ENCODE data around the gene TBC1D4.
"Not testable (repeated sequence)": the region's sequence is repeated elsewhere in the genome, so short reads cannot be mapped to it uniquely, and the experiment has no call there.

TBC1D4 gene

GRCh38 chr13:75452564-75452963 is 29.4 kb downstream of the TBC1D4 start:
- no peak for DNase-seq (ENCODE audit: low read depth)

GRCh38 chr13:75447493-75447892 is 34.5 kb downstream of the TBC1D4 start:
- no peak for DNase-seq (ENCODE audit: low read depth)

GRCh38 chr13:75446874-75447273 is 35.1 kb downstream of the TBC1D4 start:
- DNase-seq (ENCODE audit: low read depth): no peak

- no peak for DNase-seq (ENCODE audit: low read depth)
Observed at GRCh38 chr13:75445717-75446499, 36.1 kb downstream of the TBC1D4 start.

GRCh38 chr13:75444016-75444415 is 38.0 kb downstream of the TBC1D4 start:
- DNase-seq (ENCODE audit: low read depth): no peak

- no peak for DNase-seq (ENCODE audit: low read depth)
Observed at GRCh38 chr13:75443356-75443958, 38.5 kb downstream of the TBC1D4 start.

- no peak for DNase-seq (ENCODE audit: low read depth)
Observed at GRCh38 chr13:75442736-75443234, 39.2 kb downstream of the TBC1D4 start.

- DNase-seq (ENCODE audit: low read depth): no peak
Observed at GRCh38 chr13:75440100-75440499, 41.9 kb downstream of the TBC1D4 start.

- DNase-seq (ENCODE audit: low read depth): no peak
Observed at GRCh38 chr13:75437582-75438318, 44.2 kb downstream of the TBC1D4 start.

- DNase-seq (ENCODE audit: low read depth): not testable (repeated sequence)
Observed at GRCh38 chr13:75434126-75434525, 47.8 kb downstream of the TBC1D4 start.

GRCh38 chr13:75432811-75433244 is 49.1 kb downstream of the TBC1D4 start:
- DNase-seq (ENCODE audit: low read depth): no peak

- DNase-seq (ENCODE audit: low read depth): no peak
Observed at GRCh38 chr13:75432045-75432444, 49.9 kb downstream of the TBC1D4 start.

GRCh38 chr13:75430436-75431209 is 51.3 kb downstream of the TBC1D4 start:
- no peak for DNase-seq (ENCODE audit: low read depth)

- DNase-seq (ENCODE audit: low read depth): no peak
Observed at GRCh38 chr13:75426421-75426820, 55.5 kb downstream of the TBC1D4 start.

- no peak for DNase-seq (ENCODE audit: low read depth)
Observed at GRCh38 chr13:75425216-75426009, 56.6 kb downstream of the TBC1D4 start.

GRCh38 chr13:75423946-75424345 is 58.0 kb downstream of the TBC1D4 start:
- no peak for DNase-seq (ENCODE audit: low read depth)

- DNase-seq (ENCODE audit: low read depth): no peak
Observed at GRCh38 chr13:75422028-75422427, 59.9 kb downstream of the TBC1D4 start.

- DNase-seq (ENCODE audit: low read depth): no peak
Observed at GRCh38 chr13:75421133-75421532, 60.8 kb downstream of the TBC1D4 start.

- DNase-seq (ENCODE audit: low read depth): no peak
Observed at GRCh38 chr13:75419656-75420055, 62.3 kb downstream of the TBC1D4 start.

GRCh38 chr13:75418997-75419396 is 63.0 kb downstream of the TBC1D4 start:
- no peak for DNase-seq (ENCODE audit: low read depth)

GRCh38 chr13:75418186-75418843 is 63.7 kb downstream of the TBC1D4 start:
- DNase-seq (ENCODE audit: low read depth): no peak

Measured in activated T-cell treated with anti-CD3 and anti-CD28 coated beads for 24 hours (primary cell).